ENCODE results near the gene E4F1. TPM values are rescaled to one million over a fixed set of nuclear protein-coding genes. Genes with fewer than 3 reads are reported as not detected.
"Not testable (repeated sequence)": the region's sequence is repeated elsewhere in the genome, so short reads cannot be mapped to it uniquely, and the experiment has no call there.

Gene E4F1
- total RNA-seq, 1 donor from 2014 or later, result 23.7 TPM

GRCh38 chr16:2244926-2245795, 21.8 kb downstream of the E4F1 start:
- no peak for DNase-seq

DNA sequence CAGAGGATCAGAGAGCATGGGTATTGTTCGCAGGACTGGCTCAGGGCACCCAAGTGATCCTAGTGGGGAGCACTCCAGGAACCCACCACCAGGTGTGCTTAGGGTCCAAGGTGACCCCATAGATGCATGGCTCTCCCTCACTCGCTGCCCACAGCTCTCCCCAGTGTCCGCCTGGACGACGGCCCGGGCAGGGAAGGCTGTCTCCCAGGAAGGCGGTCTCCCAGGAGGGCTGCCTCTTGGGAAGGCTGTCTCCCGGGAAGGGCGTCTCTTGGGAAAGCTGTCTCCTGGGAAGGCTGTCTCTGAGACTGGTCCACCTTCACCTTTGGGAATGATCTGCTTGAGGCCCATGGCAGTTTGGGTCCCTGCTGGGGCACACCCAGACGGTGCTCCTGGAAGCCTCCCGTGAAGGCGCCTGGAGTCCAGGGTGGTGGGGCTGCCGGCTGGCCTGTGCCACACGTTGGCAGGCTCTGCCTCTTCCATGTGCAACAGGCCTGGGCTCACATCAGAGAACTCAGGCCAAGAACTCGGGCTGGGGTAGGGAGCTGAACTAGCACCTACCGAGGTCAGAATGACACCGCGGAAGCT, 23.0 kb downstream of the E4F1 start:
- no peak for DNase-seq

GRCh38 chr16:2250652-2251295, 27.4 kb downstream of the E4F1 start:
- DNase-seq, result peak; percentile 39

DNA sequence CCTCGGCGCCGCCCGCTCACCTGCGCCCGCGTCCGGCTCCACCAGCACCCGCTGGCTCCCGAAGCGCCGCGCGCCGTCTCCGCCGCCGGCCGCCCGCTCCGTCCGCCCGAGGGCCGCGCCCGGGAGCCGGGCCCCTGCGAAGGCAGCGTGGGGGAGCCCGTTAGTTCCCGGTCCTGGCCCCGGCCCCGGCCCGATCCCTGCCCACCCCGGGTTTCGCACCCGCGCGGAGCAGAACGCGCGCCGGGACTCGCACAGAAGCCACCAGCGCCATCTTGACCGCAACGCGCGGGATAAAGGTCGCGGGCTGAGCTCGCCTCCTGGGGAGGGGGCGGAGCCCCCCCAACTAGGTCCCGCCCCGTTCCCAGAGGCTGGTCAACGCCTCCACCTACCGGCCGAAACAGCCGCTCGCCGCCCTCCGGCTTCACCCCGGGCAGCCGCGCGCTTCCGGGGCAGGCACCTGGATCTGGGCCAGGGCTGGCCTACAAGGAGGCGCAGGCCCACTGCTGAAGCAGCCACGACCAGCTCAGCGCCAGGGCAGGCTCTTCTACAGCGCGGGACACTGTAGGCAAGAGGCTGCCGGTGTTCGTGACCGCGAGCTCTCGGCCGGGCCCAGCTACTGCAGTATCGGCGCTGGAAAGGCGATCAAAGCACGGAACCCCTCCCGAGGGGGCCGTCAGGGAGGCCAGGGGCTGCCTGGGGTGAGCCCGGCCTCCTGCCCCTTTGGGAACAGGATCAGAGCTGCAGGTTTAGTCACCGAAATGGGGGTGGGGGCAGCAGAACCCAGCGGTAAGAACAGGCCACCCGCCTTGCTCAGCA, 28.1 kb downstream of the E4F1 start, which contains the start of gene ECI1:
ECI1 (minus strand) TSS at position 292 of the 816 bp plus-strand sequence; CDS start at position 271, 21 bp downstream.
- DNase-seq, result peak; percentile 97

DNA sequence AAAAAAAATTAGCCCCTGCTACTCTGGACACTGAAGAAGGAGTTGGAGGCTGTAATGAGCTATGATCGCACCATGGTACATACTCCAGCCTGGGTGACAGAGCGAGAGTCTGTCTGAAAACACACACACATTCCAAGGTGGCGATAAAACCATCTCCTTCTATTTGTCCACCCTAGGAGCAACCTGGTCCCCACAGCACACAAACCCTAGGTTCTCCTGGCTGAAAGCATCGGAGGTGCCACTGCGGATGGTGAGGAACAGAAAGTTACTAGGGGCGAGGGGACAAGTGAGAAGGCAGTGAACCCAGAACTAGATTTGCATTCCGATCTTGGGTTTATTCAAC, 29.4 kb downstream of the E4F1 start:
- DNase-seq, result no peak

- DNase-seq, result no peak
Measured at GRCh38 chr16:2253293-2253692, 29.9 kb downstream of the E4F1 start.

DNA sequence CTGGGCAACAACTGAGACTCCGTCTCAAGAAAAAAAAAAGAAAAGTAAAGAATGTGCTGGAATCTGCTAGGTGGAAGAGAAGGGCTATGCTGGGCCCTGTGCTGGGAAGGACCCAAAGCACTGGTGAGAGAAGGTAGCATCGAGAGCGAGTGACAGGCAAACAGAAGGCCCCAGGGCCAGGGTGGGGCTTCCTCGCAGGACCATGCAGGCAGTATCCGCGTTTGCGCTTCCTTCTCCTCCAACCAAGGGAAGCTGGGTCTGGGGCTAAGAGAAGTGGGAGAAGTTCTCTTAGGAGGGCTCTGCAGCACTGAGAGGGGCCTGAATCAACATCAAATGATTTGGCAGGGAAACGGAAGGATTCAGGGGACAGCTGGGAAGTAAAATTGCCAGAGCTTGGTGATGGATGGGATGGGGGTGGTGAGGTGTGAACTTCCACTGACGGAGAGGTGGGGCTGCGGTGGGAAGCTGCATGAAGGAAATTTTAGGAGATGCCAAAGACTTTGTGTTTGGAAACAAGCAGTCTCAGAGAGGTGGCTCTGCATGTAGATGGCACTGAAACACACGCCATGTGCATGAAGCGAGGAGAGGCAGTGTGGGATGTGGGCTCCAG, 33.2 kb downstream of the E4F1 start:
- DNase-seq, result no peak

DNA sequence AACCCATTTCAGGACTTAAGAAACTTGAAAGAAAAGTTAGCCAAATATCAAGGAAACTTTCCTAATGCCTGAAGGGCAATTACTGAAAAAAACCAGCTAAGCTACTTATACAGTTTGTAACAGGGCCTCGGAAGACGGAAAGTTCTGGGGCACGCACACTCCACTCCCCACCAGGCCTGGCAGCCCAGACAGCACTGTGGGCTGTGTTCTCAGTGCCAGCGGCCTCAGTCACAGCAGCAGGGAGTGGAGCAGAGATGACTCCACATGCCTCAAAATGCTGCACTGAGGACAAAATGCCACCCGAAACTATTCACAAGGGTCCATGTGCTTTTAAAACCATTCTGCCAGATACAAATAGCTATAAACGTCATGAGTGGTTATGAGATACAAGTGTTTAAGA, 34.3 kb downstream of the E4F1 start:
- DNase-seq, result no peak

DNA sequence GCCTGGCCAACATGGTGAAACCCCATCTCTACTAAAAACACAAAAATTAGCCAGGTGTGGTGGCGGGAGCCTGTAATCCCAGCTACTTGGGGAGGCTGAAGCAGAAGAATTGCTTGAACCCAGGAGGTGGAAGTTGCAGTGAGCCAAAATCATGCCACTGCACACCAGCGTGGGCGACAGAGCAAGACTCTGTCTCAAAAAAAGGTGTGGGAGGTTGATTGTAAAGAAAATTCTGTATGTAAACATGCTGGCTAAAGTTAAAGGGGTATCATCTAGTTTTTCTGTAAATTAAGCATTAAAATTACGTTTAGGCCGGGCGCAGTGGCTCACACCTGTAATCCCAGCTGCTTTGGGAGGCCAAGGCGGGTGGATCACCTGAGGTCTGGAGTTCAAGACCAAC, 35.1 kb downstream of the E4F1 start:
- DNase-seq, result not testable (repeated sequence)

GRCh38 chr16:2260250-2260649, 36.9 kb downstream of the E4F1 start:
- DNase-seq, result no peak

- not testable (repeated sequence) for DNase-seq
Measured at GRCh38 chr16:2263026-2263425, 39.6 kb downstream of the E4F1 start.

GRCh38 chr16:2266887-2267286, 43.5 kb downstream of the E4F1 start:
- not testable (repeated sequence) for DNase-seq

DNA sequence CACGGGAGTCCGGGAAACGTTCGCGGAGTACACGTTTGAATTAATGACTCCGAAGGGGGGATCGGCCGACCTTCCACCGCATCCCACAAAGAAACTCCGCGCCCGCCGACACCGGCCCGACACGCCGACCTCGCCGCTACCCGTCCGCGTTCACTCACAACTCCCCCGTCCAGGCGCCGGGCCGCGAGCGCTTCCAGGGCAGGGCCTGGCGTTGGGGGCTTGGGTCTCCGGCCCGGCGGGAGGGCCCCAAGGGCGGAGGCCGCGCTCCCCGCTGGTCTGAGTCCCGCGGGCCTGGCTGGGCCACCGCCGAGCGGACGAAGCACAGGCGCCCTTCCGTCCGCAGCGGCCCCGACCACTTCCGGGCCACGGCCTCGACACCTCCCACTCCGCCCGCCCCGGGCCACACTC, 44.1 kb downstream of the E4F1 start:
- DNase-seq, result not testable (repeated sequence)

DNA sequence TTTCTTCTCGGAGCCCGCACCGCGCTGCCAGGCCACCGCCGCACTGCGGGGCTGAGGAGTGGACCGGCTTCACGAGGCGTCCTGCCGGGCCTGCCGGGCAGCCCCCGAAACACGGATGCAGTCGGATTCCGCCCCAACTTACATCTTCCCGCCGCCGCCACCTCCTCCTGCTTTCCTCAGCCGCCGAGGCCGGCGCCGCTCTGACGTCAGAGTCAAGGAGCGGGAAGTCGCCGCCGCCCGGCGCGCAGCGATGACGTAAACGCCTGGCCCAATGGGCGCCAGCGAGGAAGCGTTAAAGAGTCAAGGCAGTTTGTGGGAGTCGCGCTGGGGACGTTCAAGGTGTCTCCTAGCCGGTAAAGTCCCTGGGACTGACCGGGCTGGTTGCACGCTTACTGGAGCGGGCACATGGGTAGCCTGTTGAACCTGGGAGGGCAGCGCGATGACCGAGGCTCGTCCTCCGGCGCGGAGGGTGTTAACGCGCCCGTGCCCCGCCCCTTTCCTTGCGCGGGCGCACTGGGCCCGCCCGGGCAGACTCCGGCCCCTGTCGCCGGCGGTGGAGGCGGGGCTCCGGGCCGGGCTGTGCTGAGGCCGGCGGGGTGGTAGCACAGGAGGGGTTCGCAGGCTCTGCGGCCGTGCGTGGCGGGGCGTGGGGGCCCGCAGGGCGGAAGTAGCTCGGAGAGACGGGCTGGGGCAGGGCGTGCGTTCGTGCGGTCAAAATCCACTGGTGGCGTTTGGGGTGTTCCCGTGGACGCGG, 44.7 kb downstream of the E4F1 start, which contains the start of gene RNPS1:
RNPS1 (minus strand) TSS at position 214 of the 754 bp plus-strand sequence. CDS start 3,483 bp downstream, outside the sequence.
- DNase-seq, result peak; percentile 98

DNA sequence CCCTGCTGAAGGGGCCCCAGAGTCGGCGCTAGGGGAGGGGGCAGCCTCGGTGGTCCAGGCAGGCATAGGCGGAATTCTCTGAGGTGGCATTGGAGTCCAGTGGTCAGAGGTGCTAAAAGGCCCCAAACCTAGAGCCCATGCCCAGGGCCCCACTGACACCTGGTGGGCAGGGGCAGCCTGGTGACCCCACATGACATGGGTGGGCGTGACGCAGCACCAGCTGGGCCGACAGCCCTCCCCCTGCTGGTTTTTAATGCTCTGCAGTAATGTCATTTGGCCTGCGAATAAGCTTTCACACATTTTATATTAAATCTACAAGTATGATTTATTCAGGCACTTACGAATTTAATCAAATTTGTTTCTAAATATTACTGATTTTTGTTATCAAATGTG, 46.7 kb downstream of the E4F1 start:
- no peak for DNase-seq

DNA sequence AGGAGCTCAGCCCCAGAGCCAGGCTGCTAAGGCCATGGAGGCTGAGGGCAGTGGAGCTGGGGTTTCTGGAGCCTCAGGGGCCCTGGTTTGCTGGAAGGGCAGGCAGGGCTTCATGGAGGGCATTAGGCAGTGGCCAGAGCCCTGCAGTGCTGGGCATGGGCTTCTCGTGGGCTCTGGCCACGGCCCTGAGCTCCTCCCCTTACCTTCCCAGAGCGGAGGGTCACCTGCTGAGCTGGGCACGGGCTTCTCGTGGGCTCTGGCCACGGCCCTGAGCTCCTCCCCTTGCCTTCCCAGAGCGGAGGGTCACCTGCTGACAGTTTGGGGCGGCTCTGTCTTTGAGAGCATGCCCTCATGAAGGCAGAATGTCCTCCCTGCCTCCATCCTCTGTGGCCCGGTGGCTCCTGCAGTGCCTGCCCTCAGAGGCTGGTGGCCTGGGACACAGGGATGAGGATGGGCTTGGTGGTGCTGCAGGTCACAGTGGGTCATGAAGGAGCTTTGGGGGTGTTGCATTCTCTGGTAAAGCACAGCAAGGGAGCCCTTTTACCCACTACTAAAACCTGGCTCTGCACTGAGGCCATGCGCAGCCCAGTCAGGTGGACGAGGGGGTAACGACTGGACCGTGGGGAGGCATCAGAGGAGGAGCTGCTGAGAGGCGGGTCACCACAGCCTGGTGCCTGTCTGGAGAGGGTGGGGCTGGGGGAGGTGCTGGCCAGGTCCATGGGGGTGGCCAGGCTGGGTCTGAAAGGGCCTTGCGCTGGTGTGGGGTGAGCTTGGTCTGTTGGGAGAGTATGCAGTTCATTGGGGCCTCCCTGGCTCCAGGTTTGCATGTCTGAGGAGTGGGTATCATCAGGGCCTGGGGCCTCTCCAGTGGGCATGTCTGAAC, 47.4 kb downstream of the E4F1 start:
- DNase-seq, result no peak

DNA sequence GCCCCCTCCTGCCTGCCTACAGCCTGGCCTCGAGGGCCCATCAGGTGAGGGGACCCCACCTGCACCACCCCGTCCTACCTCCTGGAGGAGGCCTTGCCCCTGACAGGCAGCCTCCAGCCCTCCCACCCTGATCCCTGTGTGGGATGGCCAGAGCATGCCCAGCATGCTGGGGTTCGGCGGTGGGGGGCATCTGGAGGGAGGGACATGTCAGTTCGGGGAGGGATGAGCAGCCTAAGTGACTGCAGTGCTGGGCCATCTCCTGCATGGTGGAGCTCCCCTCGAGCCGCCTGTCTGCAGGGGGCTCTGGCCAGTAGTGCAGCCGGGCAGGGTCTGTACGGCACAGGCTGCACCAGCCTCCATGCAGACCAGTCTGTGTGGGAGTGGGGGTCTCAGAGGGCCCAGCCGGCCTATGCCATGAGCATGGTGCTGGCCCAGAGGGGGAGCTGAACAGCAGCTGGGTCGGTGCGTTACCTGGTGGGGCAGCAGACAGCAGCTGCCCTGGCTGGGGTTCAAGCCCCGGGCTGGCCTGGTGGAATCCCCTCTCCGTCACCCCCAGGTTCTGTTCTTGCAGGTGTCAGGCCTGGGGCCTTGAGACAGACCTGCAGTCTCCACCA, 48.6 kb downstream of the E4F1 start:
- no peak for DNase-seq

- DNase-seq, result no peak
Measured at GRCh38 chr16:2273484-2273883, 50.1 kb downstream of the E4F1 start.

DNA sequence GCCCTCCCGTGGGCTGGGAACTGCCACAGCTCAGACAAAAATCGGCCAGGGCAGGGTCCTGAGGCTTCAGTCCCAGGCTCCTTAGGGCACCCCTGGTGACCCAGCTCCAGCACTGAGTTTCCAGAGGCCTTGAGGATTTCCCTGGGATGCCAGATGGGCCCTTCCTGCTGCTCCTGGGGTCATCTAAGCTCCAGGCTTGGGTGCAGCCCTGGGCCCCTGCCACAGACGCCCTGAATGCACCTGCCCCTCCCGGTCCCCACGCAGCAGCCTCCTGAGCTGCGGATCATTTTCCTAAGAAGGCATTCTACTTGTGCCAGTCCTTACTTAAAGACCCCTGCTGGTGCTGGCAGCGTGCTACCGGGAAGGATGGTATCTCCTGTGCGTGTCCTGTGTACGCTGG, 50.5 kb downstream of the E4F1 start:
- DNase-seq, result no peak
